HFF-Myc (cell line): ENCODE data around the gene C12orf75.

Experiments
- DNase-seq: peaks from one replicate; pipeline ENCODE4 v3.0.0-alpha.2; 2011; ENCODE audit warnings: low read depth; ENCODE audit errors: extremely low read depth
- H3K4me3 ChIP-seq: replicated peaks from 2 replicates; pipeline ENCODE4 v1.5.1; 2011; ENCODE audit warnings: low read depth, mild to moderate bottlenecking, control low read depth, low read length
- CTCF ChIP-seq: IDR thresholded peaks from 2 replicates; pipeline ENCODE4 v1.5.1; 2012; ENCODE audit warnings: mild to moderate bottlenecking, low read depth, low read length, control low read depth; ENCODE audit errors: missing control alignments

The C12orf75 gene

GRCh38 chr12:105330283-105330930 lies at the start of gene C12orf75:
C12orf75 (plus strand) TSS chr12:105330691; CDS start chr12:105330892, 201 bp downstream.
- no peak for TF ChIP-seq CTCF
- DNase-seq = peak; percentile 74
- H3K4me3 ChIP-seq = peak within 1 kb of the TSS; percentile 81

GRCh38 chr12:105280966-105281693 lies 49.4 kb upstream of the C12orf75 start:
- no peak for TF ChIP-seq CTCF
- no peak overlapping the region for H3K4me3 ChIP-seq
- DNase-seq = no peak

- no peak for TF ChIP-seq CTCF
- DNase-seq = no peak
- H3K4me3 ChIP-seq = no peak overlapping the region
Observed at GRCh38 chr12:105281694-105282049, 48.8 kb upstream of the C12orf75 start.

GRCh38 chr12:105285378-105285777 lies 45.1 kb upstream of the C12orf75 start:
- H3K4me3 ChIP-seq = no peak overlapping the region
- TF ChIP-seq CTCF = no peak
- DNase-seq = no peak

GRCh38 chr12:105287408-105287807 lies 43.1 kb upstream of the C12orf75 start:
- no peak for TF ChIP-seq CTCF
- no peak for DNase-seq
- no peak overlapping the region for H3K4me3 ChIP-seq

- DNase-seq = no peak
- TF ChIP-seq CTCF = no peak
- H3K4me3 ChIP-seq = no peak overlapping the region
Observed at GRCh38 chr12:105288311-105288996, 42.0 kb upstream of the C12orf75 start.
